Fibroblast of lung (primary cell): ENCODE measurements around the gene CYP2A6. TPM values are rescaled to one million over a fixed set of nuclear protein-coding genes. Genes with fewer than 3 reads are reported as not detected.

Source experiments
- DNase-seq, 2 donors: peaks; one replicate each; pipeline versions ENCODE4 v3.0.0 to v3.0.0-alpha.2; 2010; ENCODE audit warnings: low read depth in 2 of 2
- H2AFZ ChIP-seq: 2 replicates; pipeline ENCODE4 v1.5.1; 2012; ENCODE audit warnings: low read length, control low read depth, inconsistent platforms
- H3K27ac ChIP-seq: 2 replicates; pipeline ENCODE4 v1.5.1; 2011; ENCODE audit warnings: low read length, control low read depth; ENCODE audit not compliant: insufficient read depth
- H3K27me3 ChIP-seq: 2 replicates; pipeline ENCODE4 v1.5.1; 2011; ENCODE audit warnings: mild to moderate bottlenecking, low read length; ENCODE audit not compliant: control insufficient read depth, insufficient read depth
- H3K36me3 ChIP-seq: 2 replicates; pipeline ENCODE4 v1.5.1; 2011; ENCODE audit warnings: low read length; ENCODE audit not compliant: control insufficient read depth, insufficient read depth
- H3K4me1 ChIP-seq: 2 replicates; pipeline ENCODE4 v1.5.1; 2011; ENCODE audit warnings: low read length; ENCODE audit not compliant: control insufficient read depth, insufficient read depth; ENCODE audit errors: extremely low read depth
- H3K4me2 ChIP-seq: 2 replicates; pipeline ENCODE4 v1.5.1; 2011; ENCODE audit warnings: low read length, control low read depth; ENCODE audit not compliant: insufficient read depth; ENCODE audit errors: extremely low read depth
- H3K4me3 ChIP-seq, 4 experiments: fragments of 200-600 bp in 1 of 4; sonication (generic) in 1 of 4; replicated peaks in 1 of 4; 2 replicates each; pipeline ENCODE4 v1.5.1; 2011 to 2016; ENCODE audit warnings: low read length in 4 of 4, low read depth in 3 of 4, mild to moderate bottlenecking in 3 of 4, control low read depth in 2 of 4, inconsistent platforms in 1 of 4, mixed read lengths in 1 of 4; ENCODE audit not compliant: insufficient read depth in 1 of 4; ENCODE audit errors: control extremely low read depth in 1 of 4
- H3K79me2 ChIP-seq: 2 replicates; pipeline ENCODE4 v1.5.1; 2012; ENCODE audit warnings: mild to moderate bottlenecking, low read length, inconsistent platforms; ENCODE audit not compliant: control insufficient read depth, insufficient read depth
- H3K9ac ChIP-seq: 2 replicates; pipeline ENCODE4 v1.5.1; 2011; ENCODE audit warnings: mild to moderate bottlenecking, low read length, control low read depth; ENCODE audit not compliant: insufficient read depth
- H3K9me3 ChIP-seq: 2 replicates; pipeline ENCODE4 v1.5.1; 2012; ENCODE audit warnings: low read depth, low read length; ENCODE audit not compliant: control insufficient read depth, insufficient read depth
- H4K20me1 ChIP-seq: 2 replicates; pipeline ENCODE4 v1.5.1; 2011; ENCODE audit warnings: low read length; ENCODE audit not compliant: control insufficient read depth, insufficient read depth; ENCODE audit errors: extremely low read depth
- CTCF ChIP-seq, 2 donors: IDR thresholded peaks in 1 of 2; conservative IDR thresholded peaks in 1 of 2; 1 replicate in 1 of 2; 2 replicates in 1 of 2; pipeline ENCODE4 v1.5.1; 2011 to 2012; ENCODE audit warnings: low read length in 2 of 2, control low read depth in 1 of 2, inconsistent platforms in 1 of 2, low read depth in 1 of 2, mild to moderate bottlenecking in 1 of 2
- EZH2 ChIP-seq: IDR thresholded peaks from 2 replicates; pipeline ENCODE4 v1.5.1; 2012; ENCODE audit warnings: low read length, control low read depth, mild to moderate bottlenecking; ENCODE audit errors: missing control alignments
- polyA plus RNA-seq, 2 donors: library from polyadenylated mRNA; depleted of rRNA in 1 of 2; stranded (reverse) in 1 of 2; unstranded in 1 of 2; fragments of >200 nt; gene quantifications; 2 replicates each; pipeline ENCODE4 v1.2.1, GENCODE V29; 2011 to 2012; ENCODE audit warnings: missing spikeins in 1 of 2
- total RNA-seq: library from RNA; depleted of rRNA; stranded (reverse); fragments of >200 nt; gene quantifications from 2 replicates; pipeline ENCODE4 v1.2.1, GENCODE V29; 2014

CYP2A6 gene
- total and polyA plus RNA-seq, 2 donors (not counting 1 experiment from before 2014, with no cell fraction given), result not detected

- H3K36me3 ChIP-seq, result peaks cover 29% of the 10 kb centered on the region
- H3K4me1 ChIP-seq, result peaks cover 51% of the 10 kb centered on the region
- H3K27ac ChIP-seq, result peak overlapping the region; percentile 62
- no peak for TF ChIP-seq EZH2
- TF ChIP-seq CTCF (conservative IDR thresholded peaks at IDR 0.05 in 1 of 2, IDR thresholded peaks at IDR 0.05 in 1 of 2; ENCODE audit: low read depth in 1 of 2, low read length in 2 of 2), result no peak
- H3K27me3 ChIP-seq, result no peaks in the 10 kb centered on the region
- H3K9me3 ChIP-seq, result no peaks in the 10 kb centered on the region
- H3K4me2 ChIP-seq, result peak overlapping the region; percentile 77
- H3K9ac ChIP-seq, result peak overlapping the region; percentile 32
- H3K79me2 ChIP-seq, result peaks cover 78% of the 10 kb centered on the region
- no peak overlapping the region for H2AFZ ChIP-seq
- peak overlapping the region; percentile 8 to 83 (median 37) for H3K4me3 ChIP-seq
- H4K20me1 ChIP-seq, result peaks cover 4% of the 10 kb centered on the region
- DNase-seq, result no peak
Measured at GRCh38 chr19:40802300-40803169, 47.7 kb downstream of the CYP2A6 start.

- Histone ChIP-seq H4K20me1 (peaks cover 4% of the 10 kb centered on the region), H3K9me3 (no peaks in the 10 kb centered on the region), H3K79me2 (peaks cover 72% of the 10 kb centered on the region), H3K27ac (peak overlapping the region; percentile 0), H3K27me3 (no peaks in the 10 kb centered on the region), H3K4me2 (peak overlapping the region; percentile 92), H3K4me1 (peaks cover 51% of the 10 kb centered on the region), H2AFZ (no peak overlapping the region), H3K4me3 (peak overlapping the region; percentile 24 to 83 (median 64)), H3K9ac (no peak overlapping the region), H3K36me3 (peaks cover 24% of the 10 kb centered on the region)
- TF ChIP-seq CTCF (conservative IDR thresholded peaks at IDR 0.05 in 1 of 2, IDR thresholded peaks at IDR 0.05 in 1 of 2; ENCODE audit: low read depth in 1 of 2, low read length in 2 of 2) (no peak), EZH2 (no peak)
- DNase-seq, result no peak
Measured at GRCh38 chr19:40801426-40802299, 48.6 kb downstream of the CYP2A6 start.

- Histone ChIP-seq H3K4me2 (peak overlapping the region; percentile 92), H4K20me1 (peaks cover 4% of the 10 kb centered on the region), H3K4me1 (peaks cover 45% of the 10 kb centered on the region), H3K27me3 (no peaks in the 10 kb centered on the region), H3K9me3 (no peaks in the 10 kb centered on the region), H3K4me3 (peak overlapping the region; percentile 22 to 83 (median 80)), H3K79me2 (peaks cover 65% of the 10 kb centered on the region), H2AFZ (no peak overlapping the region), H3K9ac (no peak overlapping the region), H3K36me3 (peaks cover 24% of the 10 kb centered on the region), H3K27ac (no peak overlapping the region)
- no peak for TF ChIP-seq CTCF (conservative IDR thresholded peaks at IDR 0.05 in 1 of 2, IDR thresholded peaks at IDR 0.05 in 1 of 2; ENCODE audit: low read depth in 1 of 2, low read length in 2 of 2)
- TF ChIP-seq EZH2, result no peak
- no peak for DNase-seq
Measured at GRCh38 chr19:40800997-40801377, 49.3 kb downstream of the CYP2A6 start.
